NCI-H69 (cell line): Measurements from ENCODE around the gene RAB10.
A peak's percentile ranks its signal among the peaks of the same experiment; 100 is the strongest.
"Not testable (repeated sequence)": the region's sequence is repeated elsewhere in the genome, so short reads cannot be mapped to it uniquely, and the experiment has no call there.

Experiments used
- DNase-seq: peaks from one replicate; lab custom pipeline; 2025; lab: John Stamatoyannopoulos, UW

RAB10 gene

GRCh38 chr2:26161926-26162325, 128.0 kb downstream of the RAB10 start:
- no peak for DNase-seq

- no peak for DNase-seq
Observed at GRCh38 chr2:26162963-26163362, 129.1 kb downstream of the RAB10 start.

- no peak for DNase-seq
Observed at GRCh38 chr2:26164231-26164630, 130.3 kb downstream of the RAB10 start.

DNA sequence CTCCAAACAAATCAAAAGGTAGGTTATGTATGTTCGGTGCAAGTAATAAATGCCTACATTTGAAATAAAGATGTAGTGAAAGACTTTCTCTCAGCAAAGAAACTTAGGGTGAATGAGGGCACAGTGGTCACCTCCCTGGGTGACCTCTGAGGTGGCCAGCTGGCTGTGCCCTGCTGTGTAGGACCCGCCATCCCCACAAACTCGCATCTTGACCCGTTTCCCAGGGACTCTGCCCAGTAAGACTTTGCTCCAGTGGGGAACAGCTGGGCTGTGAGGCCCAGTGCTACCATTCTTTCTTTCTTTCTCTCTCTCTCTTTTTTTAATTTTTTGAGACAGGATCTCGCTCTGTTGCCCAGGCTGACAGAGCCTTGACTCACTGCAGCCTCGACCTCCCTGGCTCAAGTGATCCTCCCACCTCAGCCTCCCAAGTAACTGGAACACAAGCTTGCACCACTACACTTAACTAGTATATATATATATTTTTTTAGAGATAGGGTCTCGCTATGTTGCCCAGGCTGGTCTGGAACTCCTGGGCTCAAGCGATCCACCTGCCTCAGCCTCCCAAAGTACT, 130.8 kb downstream of the RAB10 start:
- no peak for DNase-seq

DNA sequence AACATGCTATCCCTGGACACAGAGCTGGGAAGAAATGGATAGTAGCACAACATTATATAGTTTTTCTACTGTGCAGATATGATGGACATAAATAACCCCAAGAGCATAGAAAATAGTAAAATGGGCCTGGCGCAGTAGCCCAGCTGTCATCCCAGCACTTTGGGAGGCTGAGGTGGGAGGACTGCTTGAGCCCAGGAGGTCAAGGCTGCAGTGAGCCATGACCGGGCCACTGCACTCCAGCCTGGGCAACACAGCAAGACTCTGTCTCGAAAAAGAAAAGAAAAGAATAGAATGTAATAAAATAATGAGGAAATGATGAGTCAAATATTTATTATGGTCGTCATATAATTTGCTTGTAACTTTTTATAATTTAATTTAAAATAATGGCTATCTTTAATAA, 131.5 kb downstream of the RAB10 start:
- DNase-seq = no peak

DNA sequence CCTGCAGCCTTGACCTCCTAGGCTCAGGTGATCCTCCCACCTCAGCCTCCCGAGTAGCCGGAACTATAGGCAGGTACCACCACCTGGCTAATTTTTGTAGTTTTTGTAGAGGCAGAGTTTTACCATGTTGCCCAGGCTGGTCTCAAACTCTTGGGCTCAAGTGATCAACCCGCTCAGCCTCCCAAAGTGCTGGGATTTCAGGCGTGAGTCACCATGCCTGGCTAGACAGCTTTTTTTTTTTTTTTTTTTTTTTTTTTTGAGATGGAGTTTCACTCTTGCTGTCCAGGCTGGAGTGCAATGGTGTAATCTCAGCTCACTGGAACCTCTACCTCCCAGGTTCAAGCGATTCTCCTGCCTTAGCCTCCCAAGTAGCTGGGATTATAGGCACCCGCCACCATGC, 132.7 kb downstream of the RAB10 start:
- not testable (repeated sequence) for DNase-seq

DNA sequence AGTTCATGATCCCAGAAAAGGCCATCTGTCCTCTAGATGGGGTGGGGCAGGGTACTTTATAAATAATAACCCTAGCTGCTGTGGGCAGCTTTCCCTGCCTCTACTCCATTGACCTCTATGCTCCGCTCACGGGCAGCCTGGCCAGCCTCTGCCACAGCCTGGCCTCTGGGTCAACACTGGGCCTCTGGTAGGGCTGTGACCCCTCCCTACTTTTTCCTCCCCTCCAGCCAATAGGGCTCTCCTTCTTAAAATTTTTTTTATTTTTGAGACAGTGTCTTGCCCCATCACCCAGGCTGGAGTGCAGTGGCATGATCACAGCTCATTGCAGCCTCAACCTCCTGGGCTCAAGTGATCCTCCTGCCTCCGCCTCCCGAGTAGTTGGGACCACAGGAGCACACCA, 134.9 kb downstream of the RAB10 start:
- DNase-seq = no peak

GRCh38 chr2:26169226-26169625, 135.3 kb downstream of the RAB10 start:
- DNase-seq = no peak

- no peak for DNase-seq
Observed at GRCh38 chr2:26169681-26170414, 136.0 kb downstream of the RAB10 start.

- no peak for DNase-seq
Observed at GRCh38 chr2:26170795-26171194, 136.9 kb downstream of the RAB10 start.

GRCh38 chr2:26172189-26172870, 138.4 kb downstream of the RAB10 start:
- DNase-seq = peak; percentile 29

DNA sequence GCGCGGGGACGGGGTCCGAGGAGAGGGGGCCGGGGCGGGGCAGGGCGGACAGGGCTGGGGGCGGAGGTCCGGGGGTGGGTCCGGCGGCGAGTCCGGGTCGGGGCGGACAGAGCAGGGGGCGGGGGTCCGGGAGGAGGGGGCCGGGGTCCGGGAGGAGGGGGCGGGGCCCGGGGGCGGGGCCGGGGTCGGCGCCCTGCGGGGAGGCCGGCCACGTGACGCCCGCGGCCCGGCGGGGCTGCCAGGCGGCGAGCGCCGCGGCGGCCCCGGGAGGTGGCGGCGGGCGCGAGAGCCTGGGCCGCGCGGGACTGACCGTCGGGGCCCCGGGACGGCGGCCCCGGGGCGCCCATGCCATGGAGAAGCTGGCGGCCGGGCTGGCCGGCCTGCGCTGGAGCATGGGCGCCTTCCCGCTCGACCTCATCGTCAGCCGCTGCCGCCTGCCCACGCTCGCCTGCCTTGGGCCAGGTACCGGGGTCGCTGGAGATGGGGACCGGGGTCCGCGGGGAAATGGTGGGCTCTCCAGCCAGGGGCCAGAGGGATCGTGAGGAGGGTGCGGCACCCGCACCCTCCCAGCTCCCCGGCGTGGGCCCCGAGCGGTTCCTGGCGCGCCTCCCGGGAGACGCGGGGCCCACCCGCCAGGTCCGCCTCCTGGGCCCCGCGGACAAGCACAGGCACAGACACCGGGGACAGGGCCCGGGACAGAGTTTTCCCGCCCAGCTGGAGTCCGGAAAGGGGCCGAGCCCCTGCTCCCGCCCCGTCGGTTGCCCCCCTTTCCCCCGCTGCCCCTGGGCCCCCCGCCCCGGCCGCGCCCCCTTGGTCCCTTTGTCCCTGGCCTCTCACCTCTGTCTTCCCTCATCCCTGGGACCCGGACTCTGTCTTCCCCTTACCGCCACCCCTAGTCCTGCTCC, 139.2 kb downstream of the RAB10 start, which contains the start of gene GAREM2:
TSS of gene GAREM2 (plus strand) at position 218 of the 905 bp plus-strand sequence. CDS start at position 351, 133 bp downstream.
- DNase-seq = peak; percentile 20

DNA sequence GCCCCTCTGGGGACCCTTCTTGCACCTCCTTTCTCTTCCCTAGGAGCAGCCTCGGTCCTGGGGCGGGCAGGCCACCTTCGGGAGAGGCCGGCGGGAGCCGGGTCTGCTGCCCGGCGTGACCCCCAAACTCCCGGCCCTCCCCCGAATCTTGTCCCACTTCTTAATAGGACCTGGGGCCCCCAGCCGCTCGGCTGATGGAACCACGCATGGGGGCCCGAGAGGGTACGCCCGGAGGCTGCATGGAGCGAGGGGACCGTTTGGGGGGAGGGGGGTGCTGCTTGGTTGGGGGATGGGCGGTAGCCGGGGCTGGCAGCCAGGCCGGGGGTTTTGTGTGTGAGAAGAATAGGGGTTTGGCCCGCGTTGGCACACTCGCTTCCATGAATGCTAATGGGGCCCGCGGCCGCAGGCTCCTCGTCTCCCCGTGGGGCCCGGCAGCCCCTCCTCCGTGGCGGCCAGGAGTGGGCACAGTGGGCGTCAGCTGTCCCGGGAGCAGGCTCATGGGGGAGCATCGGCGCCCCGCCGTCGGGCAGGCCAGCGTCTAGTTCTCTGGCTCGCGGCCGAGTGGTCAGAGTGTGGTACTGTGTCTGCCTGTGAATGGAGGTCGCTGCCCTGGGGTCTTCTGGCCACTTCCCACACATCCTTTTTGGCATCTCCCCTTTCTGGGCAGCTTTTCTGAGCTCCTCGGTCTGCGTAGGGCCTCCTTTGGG, 140.0 kb downstream of the RAB10 start:
- DNase-seq = peak; percentile 6

DNA sequence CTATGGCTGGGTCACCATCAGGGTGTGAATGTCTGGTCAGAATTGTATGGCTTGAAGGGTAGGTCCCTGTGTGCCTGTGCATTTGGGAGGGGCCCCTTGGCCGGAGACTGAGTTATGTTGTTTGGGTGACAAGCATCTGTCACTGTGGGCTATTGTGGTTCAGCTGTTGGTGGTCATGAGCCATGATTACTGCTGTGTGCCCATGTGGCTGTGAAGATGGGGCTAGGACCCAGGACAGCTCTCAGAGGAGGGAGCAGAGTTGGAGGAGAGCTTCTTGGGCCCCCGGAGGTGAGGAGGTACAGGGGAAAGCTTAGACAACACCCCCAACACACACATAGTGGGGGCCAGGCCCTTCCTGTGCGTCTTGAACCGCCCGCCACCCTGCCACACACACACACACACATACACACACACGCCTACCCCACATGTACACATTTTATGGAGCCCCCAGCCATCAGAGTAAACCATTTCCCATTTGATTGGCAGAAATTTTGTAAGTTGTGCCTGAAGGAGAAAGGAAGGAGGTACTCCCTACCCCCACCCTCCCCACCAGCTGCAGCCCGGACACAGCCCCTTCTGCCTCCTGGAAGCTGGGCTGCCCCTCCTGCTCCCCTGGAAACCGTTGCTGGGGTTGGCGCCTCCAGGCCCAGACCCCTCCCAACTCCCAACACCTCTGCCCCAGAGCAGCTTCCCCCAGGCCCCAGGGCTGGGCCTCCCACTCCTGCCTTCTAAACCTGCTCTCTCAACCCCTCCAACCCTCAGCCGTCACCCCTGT, 141.0 kb downstream of the RAB10 start:
- no peak for DNase-seq

- DNase-seq = no peak
Observed at GRCh38 chr2:26175466-26176278, 141.8 kb downstream of the RAB10 start.

GRCh38 chr2:26176279-26176615, 142.4 kb downstream of the RAB10 start:
- no peak for DNase-seq

DNA sequence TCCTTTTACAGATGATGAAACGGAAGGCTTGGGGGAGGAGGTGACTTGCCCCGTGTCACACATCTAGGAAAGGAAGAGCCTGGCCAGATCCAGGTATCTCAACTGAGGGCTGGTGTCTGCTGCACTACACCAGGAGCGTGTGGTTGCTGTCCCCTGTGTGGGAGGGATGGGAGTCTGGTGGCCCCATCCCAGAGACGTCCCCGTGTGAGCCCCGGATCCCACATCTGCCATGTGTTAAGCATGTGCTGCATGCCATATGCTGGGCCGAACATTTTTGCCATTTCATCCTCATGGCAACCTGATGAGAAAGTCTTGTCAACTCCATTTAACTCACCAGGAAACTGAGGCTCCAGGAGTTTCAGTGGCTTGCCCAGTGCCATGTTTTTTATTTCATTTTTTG, 143.2 kb downstream of the RAB10 start:
- DNase-seq = no peak

DNA sequence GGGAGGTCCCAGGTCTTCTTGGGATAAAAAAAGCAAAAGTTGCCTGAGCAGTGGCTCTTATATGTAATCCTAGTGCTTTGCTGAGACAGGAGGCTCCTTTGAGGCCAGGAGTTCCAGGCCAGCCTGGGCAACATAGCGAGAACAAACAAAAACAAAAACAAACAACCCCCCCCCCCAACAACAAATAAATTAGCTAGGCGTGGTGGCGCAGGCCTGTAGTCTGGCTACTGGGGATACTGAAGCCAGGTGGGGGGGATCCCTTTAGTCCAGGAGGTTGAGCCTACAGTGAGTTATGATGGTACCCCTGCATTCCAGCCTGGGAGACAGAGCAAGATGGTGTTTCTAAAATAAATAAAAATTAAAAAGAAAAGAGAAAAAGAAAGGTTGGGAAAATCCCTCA, 144.4 kb downstream of the RAB10 start:
- no peak for DNase-seq

DNA sequence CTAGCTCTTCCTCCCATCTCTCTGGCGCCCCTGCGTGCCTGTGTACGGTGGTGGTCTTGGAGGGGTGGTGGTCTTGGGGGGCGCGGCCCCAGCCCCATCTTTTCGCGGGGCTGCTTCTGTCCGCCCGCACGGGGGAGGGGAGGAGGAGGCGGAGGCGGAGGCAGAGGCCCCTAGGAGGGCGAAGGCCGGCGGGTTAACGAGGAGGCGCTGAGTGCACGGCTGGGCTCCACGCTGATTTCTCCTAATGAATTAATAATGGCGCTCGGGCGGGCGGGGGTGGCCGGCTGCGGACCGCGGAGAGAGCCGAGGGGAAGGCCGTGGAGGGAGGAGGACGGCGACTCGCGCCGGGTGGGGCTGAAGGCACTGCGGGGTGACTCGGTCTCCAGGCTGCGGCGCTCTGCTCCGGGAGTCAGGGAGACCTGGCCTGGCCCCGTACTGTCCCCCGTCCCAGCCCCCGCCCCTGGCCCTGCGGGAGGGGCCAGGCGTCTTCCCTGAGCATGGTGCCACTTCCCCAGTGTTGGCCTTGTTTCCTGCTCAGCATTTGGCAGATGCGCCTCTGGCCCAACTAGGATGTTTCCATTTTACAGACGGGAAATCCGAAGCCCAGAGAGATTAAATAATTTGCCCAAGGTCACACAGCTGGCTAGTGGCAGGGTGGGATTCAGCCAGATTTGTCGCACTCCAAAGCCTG, 145.0 kb downstream of the RAB10 start:
- peak; percentile 62 for DNase-seq
